Activated naive CD4-positive, alpha-beta T cell treated with anti-CD3 and anti-CD28 coated beads, Interleukin-2, amount 10 ng/mL, durations not matched to agents 7 days and 5 days (primary cell): Measurements from ENCODE around the gene OR2A14.
"Not testable (repeated sequence)": the region's sequence is repeated elsewhere in the genome, so short reads cannot be mapped to it uniquely, and the experiment has no call there.

Experiments
- CTCF ChIA-PET: fragments of 350-600 bp; sonication (Branson Sonifier 250); formaldehyde crosslinking; loops from one replicate; lab custom pipeline; 2021; ENCODE audit warnings: antibody characterized with exemption; lab: Charles Lee
- DNase-seq: peaks from one replicate; pipeline ENCODE4 v3.0.0-alpha.2; 2020
- H3K27ac Mint-ChIP-seq: one replicate; pipeline ENCODE4 v1.8.0; 2021; ENCODE audit warnings: mild to moderate bottlenecking, moderate library complexity, mixed read lengths
- H3K27me3 Mint-ChIP-seq: one replicate; pipeline ENCODE4 v1.8.0; 2021; ENCODE audit warnings: mild to moderate bottlenecking, mixed read lengths
- H3K36me3 Mint-ChIP-seq: one replicate; pipeline ENCODE4 v1.8.0; 2021; ENCODE audit warnings: mixed read lengths
- H3K4me1 Mint-ChIP-seq: one replicate; pipeline ENCODE4 v1.8.0; 2021; ENCODE audit warnings: mixed read lengths
- H3K4me3 Mint-ChIP-seq: one replicate; pipeline ENCODE4 v1.8.0; 2021; ENCODE audit warnings: mild to moderate bottlenecking, moderate library complexity, mixed read lengths
- H3K9me3 Mint-ChIP-seq: one replicate; pipeline ENCODE4 v1.8.0; 2021; ENCODE audit warnings: mixed read lengths

Gene OR2A14

DNA sequence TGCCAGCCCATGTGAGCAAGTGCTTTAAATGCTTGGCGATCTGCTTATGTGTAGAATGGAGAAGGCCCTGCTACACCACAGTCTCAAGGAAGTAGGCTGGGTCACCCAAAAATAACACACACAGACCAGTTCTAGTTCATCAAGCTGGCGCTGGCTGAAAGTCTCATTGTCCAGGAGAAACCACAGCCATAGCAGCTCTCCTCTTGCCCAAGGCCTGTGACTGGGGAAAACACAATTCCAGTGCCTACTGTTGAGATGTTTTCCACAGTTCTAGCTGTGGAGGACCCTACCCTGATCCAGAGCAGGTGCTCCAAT is 56.1 kb downstream of the OR2A14 start:
- CTCF ChIA-PET, H3K4me1 Mint-ChIP-seq, DNase-seq, H3K27ac Mint-ChIP-seq, H3K27me3 Mint-ChIP-seq, H3K36me3 Mint-ChIP-seq, H3K9me3 Mint-ChIP-seq, H3K4me3 Mint-ChIP-seq: not testable (repeated sequence)
